Mucosa of gallbladder (tissue), 1 donor: Measurements from ENCODE around the gene PLK4. TPM values are rescaled to one million over a fixed set of nuclear protein-coding genes. Genes with fewer than 3 reads are reported as not detected.
"Not testable (repeated sequence)": the region's sequence is repeated elsewhere in the genome, so short reads cannot be mapped to it uniquely, and the experiment has no call there.

ENCODE experiments used
- DNase-seq: peaks from one replicate; pipeline ENCODE4 v3.0.0-alpha.2; 2020; ENCODE audit warnings: low spot score
- total RNA-seq: library from RNA; stranded (reverse); gene quantifications from one replicate; pipeline ENCODE4 v1.2.1, GENCODE V29; 2021
- donor health status: DM: no; HTN: no; CAD: no.

Gene PLK4
- total RNA-seq: 2.3 TPM

DNA sequence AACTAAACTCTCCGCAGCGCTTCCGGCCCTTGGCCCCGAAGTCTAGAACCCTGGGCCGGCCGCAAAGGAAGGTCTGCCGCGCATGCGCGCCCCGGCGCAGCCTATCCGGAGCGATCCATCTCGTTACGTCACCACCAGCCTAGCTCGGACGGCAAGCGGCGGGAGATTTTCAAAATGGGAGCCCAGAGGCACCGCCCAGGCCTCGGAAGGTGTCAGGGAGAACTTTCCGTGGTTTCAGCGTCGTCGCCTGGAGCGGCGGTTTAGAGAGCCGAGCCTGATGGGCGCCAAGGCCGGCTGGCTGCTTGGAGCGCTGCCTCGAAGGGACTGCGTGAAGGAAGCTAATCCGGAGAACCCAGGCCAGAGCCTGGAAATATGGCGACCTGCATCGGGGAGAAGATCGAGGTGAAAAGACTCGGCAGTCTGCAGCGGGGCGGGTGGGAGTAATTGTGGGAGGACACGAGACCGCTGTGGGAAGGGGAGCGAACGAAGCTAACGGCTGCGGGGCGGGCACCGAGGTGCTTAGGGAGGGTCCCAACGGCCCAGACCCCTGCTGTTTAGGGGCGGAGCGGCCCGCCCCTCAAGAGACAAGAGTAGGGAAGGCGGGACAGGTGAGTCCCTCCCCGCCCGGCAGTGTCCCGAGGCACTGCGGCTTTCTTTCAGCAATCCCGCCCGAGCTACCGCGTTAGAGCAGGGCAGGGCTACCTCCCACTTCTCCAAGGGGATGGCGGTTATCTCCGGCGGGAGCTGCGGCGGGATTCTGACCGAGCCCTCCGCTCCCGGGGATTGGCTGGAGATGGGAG, at the start of gene PLK4:
Gene PLK4 (plus strand): TSS at position 131 of the 800 bp plus-strand sequence. CDS start 242 bp downstream, at position 373.
- DNase-seq: peak; percentile 98

- DNase-seq: no peak
These were observed 48.1 kb upstream of the PLK4 start for GRCh38 chr4:127832585-127832984.

- no peak for DNase-seq
These were observed 36.7 kb upstream of the PLK4 start for GRCh38 chr4:127843704-127844600.

DNA sequence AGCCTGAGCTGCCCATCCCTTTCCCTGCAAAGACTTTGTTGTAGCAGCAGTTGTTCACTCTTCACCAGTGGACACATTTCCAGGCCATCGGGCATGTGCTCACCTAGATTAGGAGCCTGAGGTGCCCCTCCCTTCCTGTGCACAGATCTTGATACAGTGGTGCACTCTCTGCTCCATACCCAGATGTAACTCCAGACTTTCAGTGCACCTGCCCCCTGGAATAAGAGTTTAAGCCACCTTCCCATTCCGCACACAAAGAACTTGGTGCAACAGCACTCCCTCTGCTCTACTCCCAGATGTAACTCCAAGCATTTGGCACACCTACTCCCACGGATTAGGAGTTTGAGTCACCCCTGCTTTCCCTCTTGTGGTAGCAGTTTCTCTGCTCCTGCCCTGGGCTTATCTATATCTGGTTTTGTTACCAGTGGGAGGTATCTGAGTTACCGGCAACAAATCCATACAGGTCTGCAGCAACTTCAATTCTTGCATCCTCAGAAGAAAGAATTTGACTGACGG, 36.0 kb upstream of the PLK4 start:
- no peak for DNase-seq

- no peak for DNase-seq
These were observed 34.6 kb upstream of the PLK4 start for GRCh38 chr4:127846061-127846460.

DNA sequence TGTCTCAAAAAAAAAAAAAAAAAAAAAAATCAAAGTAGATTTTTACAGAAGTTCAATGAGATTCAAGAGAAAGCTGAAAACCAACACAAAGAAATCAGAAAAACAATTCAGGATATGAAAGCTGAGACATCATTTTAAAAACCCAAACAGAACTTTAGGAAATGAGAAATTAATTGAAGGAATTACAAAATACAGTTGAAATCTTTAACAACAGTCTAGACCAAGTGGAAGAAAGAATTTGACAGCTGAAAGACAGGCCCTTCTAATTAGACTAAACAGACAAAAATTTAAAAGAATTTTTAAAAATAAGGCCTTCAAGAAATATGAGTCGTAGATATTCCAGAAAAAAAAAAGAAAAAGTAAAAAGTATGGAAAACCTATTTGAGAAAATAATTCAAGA, 33.9 kb upstream of the PLK4 start:
- DNase-seq: no peak

DNA sequence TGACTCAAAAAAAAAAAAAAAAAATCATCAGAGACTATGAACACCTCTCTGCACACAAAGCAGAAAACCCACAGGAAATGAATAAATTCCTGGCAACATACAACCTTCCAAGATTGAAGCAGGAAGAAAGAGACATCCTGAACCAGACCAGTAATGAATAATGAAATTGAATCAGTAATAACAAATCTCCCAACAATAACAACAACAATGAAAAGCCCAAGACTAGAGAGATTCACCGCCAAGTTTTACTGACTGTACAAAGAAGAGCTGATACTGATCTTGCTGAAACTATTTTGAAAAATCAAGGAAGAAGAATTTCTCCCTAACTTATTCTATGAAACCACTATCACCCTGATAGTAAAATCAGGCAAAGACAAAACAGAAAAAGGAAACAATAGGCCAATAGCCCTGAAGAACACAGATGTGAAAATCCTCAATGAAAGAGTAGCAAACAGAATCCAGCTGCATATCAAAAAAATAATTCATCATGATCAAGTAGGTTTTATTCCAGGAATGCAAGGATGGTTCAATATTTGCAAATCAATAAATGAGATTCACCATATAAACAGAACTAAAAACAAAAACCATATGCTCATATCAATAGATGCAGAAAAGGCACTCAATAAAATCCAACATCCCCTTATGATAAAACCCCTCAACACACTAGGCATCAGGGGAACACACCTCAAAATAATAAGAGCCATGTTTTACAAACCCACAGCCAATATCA, 31.0 kb upstream of the PLK4 start:
- no peak for DNase-seq

DNA sequence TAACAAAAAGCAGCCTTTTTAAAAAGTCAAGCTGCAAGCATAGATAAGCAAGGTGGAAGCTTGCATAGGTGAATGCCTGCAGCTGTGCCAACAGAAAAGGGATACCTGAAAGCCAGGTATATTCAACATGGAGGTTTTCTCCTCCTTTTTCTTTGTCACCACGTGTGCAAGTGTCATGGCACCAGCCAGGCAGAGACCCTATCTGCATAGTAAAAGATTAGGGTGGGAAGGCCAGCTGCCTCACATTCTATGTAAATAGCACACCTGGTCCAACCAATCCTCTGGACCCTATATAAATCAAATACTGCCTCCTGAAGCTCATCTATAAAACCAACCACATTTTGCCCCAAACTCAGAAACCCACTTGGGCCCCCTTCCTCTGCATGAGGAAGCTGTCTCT, 28.0 kb upstream of the PLK4 start:
- no peak for DNase-seq

- DNase-seq: no peak
These were observed 24.4 kb upstream of the PLK4 start for GRCh38 chr4:127856196-127856812.

GRCh38 chr4:127856813-127857447, 23.8 kb upstream of the PLK4 start:
- DNase-seq: no peak

DNA sequence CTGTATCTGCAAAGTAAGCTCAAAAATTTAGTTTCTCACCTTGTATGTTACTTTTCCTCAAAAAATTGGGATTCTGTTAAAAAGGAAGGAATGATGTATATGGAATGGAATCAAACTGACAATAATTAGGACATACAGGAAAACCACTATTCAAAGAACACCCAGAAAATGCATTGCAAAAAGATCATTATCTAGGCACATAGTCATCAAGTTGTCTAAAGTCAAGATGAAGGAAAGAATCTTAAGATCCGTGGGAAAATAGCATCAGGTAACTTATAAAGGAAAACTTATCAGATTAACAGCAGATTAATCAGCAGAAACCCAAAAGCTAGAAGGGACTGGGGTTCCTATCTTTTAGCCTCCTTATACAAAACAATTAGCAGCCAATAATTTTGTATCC, 23.1 kb upstream of the PLK4 start:
- DNase-seq: no peak

GRCh38 chr4:127868196-127868595, 12.5 kb upstream of the PLK4 start:
- DNase-seq: no peak

DNA sequence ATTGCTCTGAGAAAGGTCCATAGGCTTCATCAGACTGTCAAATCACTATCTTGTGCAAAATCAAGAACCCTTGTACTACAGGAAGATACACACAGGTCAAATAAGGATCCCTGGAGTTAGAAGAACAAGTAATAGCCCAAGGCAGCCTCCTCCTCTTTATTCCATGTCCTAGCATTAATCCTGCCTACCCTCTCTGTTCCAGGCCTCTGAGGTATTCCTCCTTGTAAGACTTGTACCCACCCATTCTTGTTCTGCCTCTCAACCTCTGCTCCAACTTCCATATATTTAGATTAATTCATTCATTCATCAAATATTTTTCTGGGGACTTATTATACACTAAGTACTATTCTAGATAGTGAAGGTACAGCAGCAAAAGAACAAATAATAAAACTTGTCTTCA, 10.4 kb upstream of the PLK4 start:
- DNase-seq: no peak

- no peak for DNase-seq
These were observed 10.0 kb upstream of the PLK4 start for GRCh38 chr4:127870688-127871087.

GRCh38 chr4:127875791-127876190, 4.9 kb upstream of the PLK4 start:
- DNase-seq: no peak

- DNase-seq: no peak
These were observed 821 bp downstream of the PLK4 start for GRCh38 chr4:127881563-127881864.

DNA sequence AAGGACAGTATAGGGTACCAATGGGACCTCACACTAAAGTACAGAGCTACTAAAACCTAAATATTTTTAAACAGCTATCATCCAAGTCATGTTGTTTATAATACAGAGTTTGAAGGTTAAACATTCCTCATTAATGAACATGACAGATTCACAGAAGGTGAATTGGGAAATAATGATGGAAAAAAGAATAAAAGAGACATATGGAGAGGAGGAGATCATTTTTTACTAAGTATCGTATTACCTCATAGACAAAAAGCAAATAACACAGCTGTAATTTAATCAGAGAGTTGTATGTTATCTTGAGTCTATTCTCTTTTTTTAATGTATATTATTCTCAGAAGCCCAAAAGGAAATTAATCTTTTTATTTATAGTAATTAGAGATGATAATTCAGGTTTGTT, 7.9 kb downstream of the PLK4 start:
- DNase-seq: no peak

DNA sequence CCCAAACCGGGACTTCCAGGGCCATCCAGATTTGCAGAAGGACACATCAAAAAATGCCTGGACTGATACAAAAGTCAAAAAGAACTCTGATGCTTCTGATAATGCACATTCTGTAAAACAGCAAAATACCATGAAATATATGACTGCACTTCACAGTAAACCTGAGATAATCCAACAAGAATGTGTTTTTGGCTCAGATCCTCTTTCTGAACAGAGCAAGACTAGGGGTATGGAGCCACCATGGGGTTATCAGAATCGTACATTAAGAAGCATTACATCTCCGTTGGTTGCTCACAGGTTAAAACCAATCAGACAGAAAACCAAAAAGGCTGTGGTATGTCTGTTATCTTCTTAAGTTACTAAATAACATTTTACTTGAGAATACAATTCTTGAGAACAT, 9.2 kb downstream of the PLK4 start:
- no peak for DNase-seq

DNA sequence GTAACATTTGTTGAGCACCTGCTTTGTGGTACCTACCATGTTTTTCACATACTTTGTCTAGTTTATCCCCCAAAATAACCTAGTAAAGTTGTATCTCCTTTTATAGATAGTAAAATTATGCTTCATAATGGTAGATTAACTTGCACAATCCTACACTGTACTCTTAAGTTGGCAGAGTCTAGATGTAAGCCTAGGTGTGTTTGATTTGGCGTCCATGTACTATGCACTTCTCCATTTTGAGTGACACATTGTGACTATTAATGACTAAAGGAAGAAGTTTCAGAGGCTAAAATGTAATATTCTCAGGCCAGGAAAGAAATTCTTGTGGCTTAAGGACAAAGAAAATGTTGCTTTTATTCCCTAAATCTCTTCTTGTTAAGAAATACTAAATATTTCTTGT, 15.4 kb downstream of the PLK4 start:
- no peak for DNase-seq

DNA sequence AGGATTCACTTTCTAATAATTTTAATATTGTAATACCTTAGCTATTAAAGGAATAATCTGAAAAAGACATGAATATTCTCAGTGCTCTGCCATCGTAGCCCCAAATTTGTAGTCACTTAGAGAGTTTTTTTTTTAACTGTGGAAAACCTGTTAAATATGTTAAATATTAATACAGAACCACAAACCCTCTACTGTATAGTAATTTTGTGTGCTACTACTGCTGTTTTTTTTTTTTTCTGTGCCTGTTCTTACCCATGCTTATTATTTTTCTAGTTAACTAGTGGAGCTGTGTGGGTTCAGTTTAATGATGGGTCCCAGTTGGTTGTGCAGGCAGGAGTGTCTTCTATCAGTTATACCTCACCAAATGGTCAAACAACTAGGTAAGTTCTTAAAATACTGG, 15.8 kb downstream of the PLK4 start:
- no peak for DNase-seq

GRCh38 chr4:127899682-127900081, 19.0 kb downstream of the PLK4 start:
- DNase-seq: not testable (repeated sequence)
